Muscle layer of colon (tissue), 2 donors: ENCODE results near the gene NOC4L.

Experiments
- H3K27ac ChIP-seq: one replicate; pipeline ENCODE4 v1.7.0; 2013; ENCODE audit warnings: low read depth, mild to moderate bottlenecking, low read length, moderate library complexity
- H3K27me3 ChIP-seq, 2 donors: one replicate each; pipeline ENCODE4 v1.7.0; 2013; ENCODE audit warnings: low read length in 2 of 2, mild to moderate bottlenecking in 2 of 2; ENCODE audit not compliant: insufficient read depth in 2 of 2, control insufficient read depth in 1 of 2
- H3K36me3 ChIP-seq: one replicate; pipeline ENCODE4 v1.7.0; 2013; ENCODE audit warnings: mild to moderate bottlenecking, low read length; ENCODE audit not compliant: insufficient read depth
- H3K4me1 ChIP-seq: one replicate; pipeline ENCODE4 v1.7.0; 2013; ENCODE audit warnings: mild to moderate bottlenecking, low read length; ENCODE audit not compliant: insufficient read depth
- H3K4me3 ChIP-seq, 2 donors: one replicate each; pipeline ENCODE4 v1.7.0; 2013; ENCODE audit warnings: low read length in 2 of 2, low read depth in 1 of 2, mild to moderate bottlenecking in 1 of 2, moderate library complexity in 1 of 2
- H3K9ac ChIP-seq: one replicate; pipeline ENCODE4 v1.7.0; 2013; ENCODE audit warnings: low read length
- H3K9me3 ChIP-seq: one replicate; pipeline ENCODE4 v1.7.0; 2013; ENCODE audit warnings: mild to moderate bottlenecking, low read length
- donor health status: abdominal sarcoma.
- donor health status: Adenocarcinoma of cecum.

NOC4L gene

GRCh38 chr12:132161036-132161781, 17.0 kb downstream of the NOC4L start:
- no peak overlapping the region for H3K27ac ChIP-seq
- peaks cover 0 to 24% of the 10 kb centered on the region in 2 donors for H3K27me3 ChIP-seq
- no peak overlapping the region for H3K9ac ChIP-seq
- H3K4me3 ChIP-seq: no peak overlapping the region
- H3K4me1 ChIP-seq: no peaks in the 10 kb centered on the region
- H3K36me3 ChIP-seq: peaks cover 10% of the 10 kb centered on the region
- no peaks in the 10 kb centered on the region for H3K9me3 ChIP-seq

- H3K27ac ChIP-seq: no peak overlapping the region
- H3K9ac ChIP-seq: no peak overlapping the region
- no peak overlapping the region for H3K4me3 ChIP-seq
These were observed 17.7 kb downstream of the NOC4L start for GRCh38 chr12:132161796-132162507.

GRCh38 chr12:132162508-132163031, 18.3 kb downstream of the NOC4L start:
- H3K36me3 ChIP-seq: peaks cover 6% of the 10 kb centered on the region
- no peaks in the 10 kb centered on the region for H3K9me3 ChIP-seq
- no peaks in the 10 kb centered on the region for H3K4me1 ChIP-seq
- no peak overlapping the region for H3K27ac ChIP-seq
- no peak overlapping the region for H3K9ac ChIP-seq
- H3K27me3 ChIP-seq: peaks cover 0 to 32% of the 10 kb centered on the region in 2 donors
- H3K4me3 ChIP-seq: no peak overlapping the region

More at GRCh38 chr12:132161796-132162507, 17.7 kb downstream of the NOC4L start:
- H3K27me3 ChIP-seq: peaks cover 0 to 26% of the 10 kb centered on the region in 2 donors
- no peaks in the 10 kb centered on the region for H3K4me1 ChIP-seq
- H3K9me3 ChIP-seq: no peaks in the 10 kb centered on the region
- H3K36me3 ChIP-seq: peaks cover 7% of the 10 kb centered on the region

DNA sequence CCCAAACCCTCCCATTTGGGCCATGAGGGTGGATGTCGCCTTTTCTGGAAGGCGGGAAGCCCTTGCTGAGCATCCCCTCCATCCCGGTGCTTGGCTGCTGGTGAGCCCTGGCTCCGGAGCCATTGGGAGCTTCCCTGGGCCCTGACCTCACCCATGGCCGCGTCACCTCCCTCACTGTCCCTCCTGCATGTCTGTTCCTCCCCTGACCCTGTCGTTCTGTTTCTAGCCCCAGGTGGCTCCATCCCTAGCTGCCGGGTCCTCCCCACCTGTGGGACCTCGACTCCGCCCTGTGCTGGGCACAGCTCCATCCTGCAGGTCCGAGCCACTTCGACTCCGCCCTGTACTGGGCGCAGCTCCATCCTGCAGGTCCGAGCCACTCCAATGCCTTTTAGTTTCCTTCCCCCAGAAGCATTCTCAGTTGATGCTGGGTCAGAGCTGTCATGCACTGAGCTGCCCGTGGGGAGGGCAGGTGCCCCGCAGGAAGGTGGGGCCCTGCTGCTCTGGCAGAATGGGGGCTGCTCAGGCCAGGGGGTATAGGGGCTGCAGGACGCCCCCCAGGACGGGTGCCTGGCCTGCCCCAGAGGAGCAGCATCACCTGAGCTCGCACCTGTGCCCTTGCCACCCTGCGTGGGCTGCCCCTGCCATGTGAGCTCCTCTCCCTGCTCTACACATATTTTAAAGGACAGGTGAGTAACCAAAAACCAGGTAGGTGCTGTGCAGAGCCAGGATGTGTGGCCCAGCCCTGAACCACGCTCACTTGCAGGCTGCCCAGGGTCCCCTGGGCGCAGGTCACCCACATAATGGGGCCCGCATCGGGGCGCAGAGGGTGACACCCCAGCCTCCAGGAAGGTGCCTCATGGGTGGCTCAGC, 19.0 kb downstream of the NOC4L start:
- Histone ChIP-seq H3K9ac (no peak overlapping the region), H3K27me3 (peaks cover 0 to 33% of the 10 kb centered on the region in 2 donors), H3K9me3 (no peaks in the 10 kb centered on the region), H3K4me3 (no peak overlapping the region), H3K4me1 (no peaks in the 10 kb centered on the region), H3K36me3 (no peaks in the 10 kb centered on the region), H3K27ac (no peak overlapping the region)

GRCh38 chr12:132163911-132164288, 19.6 kb downstream of the NOC4L start:
- H3K9ac ChIP-seq: no peak overlapping the region
- H3K27ac ChIP-seq: no peak overlapping the region
- H3K4me1 ChIP-seq: no peaks in the 10 kb centered on the region
- no peaks in the 10 kb centered on the region for H3K36me3 ChIP-seq
- peaks cover 0 to 39% of the 10 kb centered on the region in 2 donors for H3K27me3 ChIP-seq
- no peaks in the 10 kb centered on the region for H3K9me3 ChIP-seq
- no peak overlapping the region for H3K4me3 ChIP-seq

DNA sequence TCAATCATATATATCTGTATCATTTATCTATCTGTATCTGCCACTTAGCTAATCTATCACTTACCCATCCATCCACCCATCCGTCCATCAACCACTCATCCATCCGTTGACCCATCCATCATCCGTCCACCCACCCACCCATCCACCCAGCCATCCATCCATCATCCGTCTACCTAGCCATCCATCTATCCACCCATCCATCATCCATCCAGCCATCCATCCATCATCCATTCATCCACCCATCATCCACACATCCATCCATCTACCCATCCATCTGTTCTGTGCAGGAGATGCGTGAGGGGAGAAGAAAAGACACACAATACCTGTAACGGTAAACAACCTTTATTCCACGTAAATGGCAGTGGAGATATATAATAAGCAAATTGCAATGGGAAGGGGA, 20.2 kb downstream of the NOC4L start:
- Histone ChIP-seq H3K27me3 (peaks cover 0 to 40% of the 10 kb centered on the region in 2 donors), H3K9ac (no peak overlapping the region), H3K27ac (no peak overlapping the region)

DNA sequence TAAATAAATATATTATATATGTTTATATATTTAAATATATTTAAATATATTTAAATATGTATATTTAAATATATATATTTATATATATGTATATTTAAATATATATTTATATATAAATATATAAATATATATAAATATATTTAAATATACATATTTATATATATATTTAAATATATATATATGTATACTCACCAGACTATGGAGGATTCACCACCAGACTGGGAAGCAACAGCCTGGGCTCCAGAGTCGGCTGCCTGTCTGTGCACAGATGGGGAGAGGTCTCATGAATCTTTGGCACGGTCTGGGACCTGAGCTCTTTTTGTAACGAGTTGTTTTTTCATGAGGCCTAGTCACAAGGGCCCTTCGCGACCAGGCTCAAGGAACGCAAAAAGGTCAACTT, 21.3 kb downstream of the NOC4L start:
- Histone ChIP-seq H3K9me3 (no peaks in the 10 kb centered on the region), H3K9ac (no peak overlapping the region), H3K27ac (no peak overlapping the region), H3K27me3 (peaks cover 0 to 48% of the 10 kb centered on the region in 2 donors), H3K4me1 (no peaks in the 10 kb centered on the region), H3K4me3 (no peak overlapping the region), H3K36me3 (no peaks in the 10 kb centered on the region)

More for the DNA sequence above, 20.2 kb downstream of the NOC4L start:
- Histone ChIP-seq H3K4me1 (no peaks in the 10 kb centered on the region), H3K36me3 (no peaks in the 10 kb centered on the region), H3K4me3 (no peak overlapping the region), H3K9me3 (no peaks in the 10 kb centered on the region)

DNA sequence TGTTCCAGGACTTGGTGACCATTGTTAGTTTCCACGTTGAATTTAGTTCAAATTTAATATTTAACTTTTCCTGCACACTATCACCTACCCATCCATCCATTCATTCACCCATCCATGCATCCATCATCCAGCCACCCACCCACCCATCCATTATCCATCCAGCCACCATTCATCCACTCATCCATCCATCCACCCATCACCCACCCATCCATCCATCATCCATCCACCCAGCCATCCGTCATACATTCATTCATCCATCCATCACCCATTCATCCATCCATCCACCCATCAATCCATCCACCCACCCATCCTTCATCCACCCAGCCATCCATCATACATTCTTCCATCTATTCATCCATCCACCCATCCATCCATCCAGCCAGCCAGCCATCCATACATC, 21.8 kb downstream of the NOC4L start:
- H3K27ac ChIP-seq: no peak overlapping the region
- peaks cover 0 to 54% of the 10 kb centered on the region in 2 donors for H3K27me3 ChIP-seq
- H3K9me3 ChIP-seq: no peaks in the 10 kb centered on the region
- H3K36me3 ChIP-seq: no peaks in the 10 kb centered on the region
- no peak overlapping the region for H3K9ac ChIP-seq
- no peak overlapping the region for H3K4me3 ChIP-seq
- H3K4me1 ChIP-seq: no peaks in the 10 kb centered on the region

GRCh38 chr12:132166801-132167591, 22.7 kb downstream of the NOC4L start:
- no peak overlapping the region for H3K4me3 ChIP-seq
- no peaks in the 10 kb centered on the region for H3K4me1 ChIP-seq
- H3K9me3 ChIP-seq: no peaks in the 10 kb centered on the region
- no peak overlapping the region for H3K27ac ChIP-seq
- H3K9ac ChIP-seq: no peak overlapping the region
- H3K27me3 ChIP-seq: peaks cover 0 to 63% of the 10 kb centered on the region in 2 donors
- no peaks in the 10 kb centered on the region for H3K36me3 ChIP-seq

- no peak overlapping the region for H3K27ac ChIP-seq
- H3K9ac ChIP-seq: no peak overlapping the region
- H3K27me3 ChIP-seq: peaks cover 0 to 64% of the 10 kb centered on the region in 2 donors
- no peaks in the 10 kb centered on the region for H3K4me1 ChIP-seq
- no peak overlapping the region for H3K4me3 ChIP-seq
- H3K36me3 ChIP-seq: no peaks in the 10 kb centered on the region
- H3K9me3 ChIP-seq: no peaks in the 10 kb centered on the region
These were observed 23.5 kb downstream of the NOC4L start for GRCh38 chr12:132167611-132168310.
